Measurements from ENCODE around the gene EHMT2. TPM values are rescaled to one million over a fixed set of nuclear protein-coding genes. Genes with fewer than 3 reads are reported as not detected.
A peak's percentile ranks its signal among the peaks of the same experiment; 100 is the strongest.
"Not testable (repeated sequence)": the region's sequence is repeated elsewhere in the genome, so short reads cannot be mapped to it uniquely, and the experiment has no call there.

The EHMT2 gene
- total RNA-seq, 2 experiments from 2014 or later: 57.0 to 58.4 TPM

GRCh38 chr6:31907158-31907813, 9.8 kb upstream of the EHMT2 start:
- Mint-ChIP-seq H3K9me3 (no peaks in the 10 kb centered on the region), H3K27ac (no peak overlapping the region), H3K4me1 (peaks cover 42% of the 10 kb centered on the region), H3K27me3 (peaks cover 15% of the 10 kb centered on the region), H3K36me3 (ENCODE audit: low read depth) (no peaks in the 10 kb centered on the region), H3K4me3 (no peak overlapping the region)
- POLR2A ChIA-PET: interaction anchor here (0.9 to 1.0 kb wide), 2 partner anchors 9 to 72 kb away, joined by 3 to 4 read pairs; no protein-coding TSS in a partner anchor
- CTCF ChIA-PET: interaction anchor here (1.0 kb wide), 1 partner anchor 42 kb away, joined by 3 read pairs; no protein-coding TSS in a partner anchor
- DNase-seq: no peak

- CTCF ChIA-PET: interaction anchor here (1.0 kb wide), 1 partner anchor 43 kb away, joined by 3 read pairs; no protein-coding TSS in a partner anchor
- POLR2A ChIA-PET: interaction anchor here (1.0 kb wide), 1 partner anchor 8 kb away, joined by 4 read pairs; no protein-coding TSS in a partner anchor
- H3K27ac Mint-ChIP-seq: not testable (repeated sequence)
These were observed 9.2 kb upstream of the EHMT2 start for GRCh38 chr6:31906727-31907126.

GRCh38 chr6:31906122-31906521, 8.6 kb upstream of the EHMT2 start:
- Mint-ChIP-seq H3K27ac (no peak overlapping the region), H3K9me3 (no peaks in the 10 kb centered on the region), H3K36me3 (ENCODE audit: low read depth) (no peaks in the 10 kb centered on the region), H3K27me3 (peaks cover 16% of the 10 kb centered on the region), H3K4me3 (no peak overlapping the region), H3K4me1 (peaks cover 35% of the 10 kb centered on the region)
- POLR2A ChIA-PET: interaction anchor here (0.5 kb wide), 1 partner anchor 53 kb away, joined by 3 read pairs; no protein-coding TSS in a partner anchor
- DNase-seq: no peak
- CTCF ChIA-PET: no interaction called here

More at GRCh38 chr6:31906727-31907126, 9.2 kb upstream of the EHMT2 start:
- peaks cover 16% of the 10 kb centered on the region for H3K27me3 Mint-ChIP-seq
- not testable (repeated sequence) for H3K4me3 Mint-ChIP-seq; H3K9me3 Mint-ChIP-seq; H3K36me3 Mint-ChIP-seq (ENCODE audit: low read depth); DNase-seq
- H3K4me1 Mint-ChIP-seq: peaks cover 39% of the 10 kb centered on the region

GRCh38 chr6:31905041-31905440, 7.5 kb upstream of the EHMT2 start:
- CTCF ChIA-PET: interaction anchor here (0.6 kb wide), 1 partner anchor 34 kb away, joined by 3 read pairs; no protein-coding TSS in a partner anchor
- no peak overlapping the region for H3K27ac Mint-ChIP-seq
- H3K4me1 Mint-ChIP-seq: peaks cover 34% of the 10 kb centered on the region
- POLR2A ChIA-PET: no interaction called here
- peaks cover 16% of the 10 kb centered on the region for H3K27me3 Mint-ChIP-seq
- no peak overlapping the region for H3K4me3 Mint-ChIP-seq
- no peaks in the 10 kb centered on the region for H3K36me3 Mint-ChIP-seq (ENCODE audit: low read depth)
- H3K9me3 Mint-ChIP-seq: no peaks in the 10 kb centered on the region
- DNase-seq: no peak

- H3K27ac Mint-ChIP-seq: no peak overlapping the region
- no peaks in the 10 kb centered on the region for H3K36me3 Mint-ChIP-seq (ENCODE audit: low read depth)
- H3K4me1 Mint-ChIP-seq: peaks cover 37% of the 10 kb centered on the region
- H3K9me3 Mint-ChIP-seq: no peaks in the 10 kb centered on the region
- peaks cover 16% of the 10 kb centered on the region for H3K27me3 Mint-ChIP-seq
- no peak for DNase-seq
- ChIA-PET CTCF (interaction anchor here (1.0 kb wide), 1 partner anchor 14 kb away, joined by 3 read pairs; no protein-coding TSS in a partner anchor), POLR2A (no interaction called here)
- no peak overlapping the region for H3K4me3 Mint-ChIP-seq
These were observed 6.5 kb upstream of the EHMT2 start for GRCh38 chr6:31903957-31904356.

GRCh38 chr6:31901953-31902643, 4.6 kb upstream of the EHMT2 start, which contains the start of gene ZBTB12:
ZBTB12 (minus strand) TSS chr6:31902086; CDS start chr6:31901305, 781 bp downstream.
- Mint-ChIP-seq H3K36me3 (ENCODE audit: low read depth) (peaks cover 4% of the 10 kb centered on the region), H3K27me3 (peaks cover 16% of the 10 kb centered on the region), H3K4me1 (peaks cover 38% of the 10 kb centered on the region), H3K9me3 (no peaks in the 10 kb centered on the region), H3K4me3 (peak within 1 kb of the TSS; percentile 81), H3K27ac (peak within 1 kb of the TSS; percentile 46)
- CTCF ChIA-PET: interaction anchor here (1.7 kb wide), 1 partner anchor 50 kb away, joined by 4 read pairs; no protein-coding TSS in a partner anchor
- POLR2A ChIA-PET: interaction anchor here (0.7 to 1.2 kb wide), 3 partner anchors 12 to 247 kb away, joined by 3 read pairs; partner anchors contain the start of gene APOM
- DNase-seq: peak; percentile 86

- POLR2A ChIA-PET: interaction anchor here (1.2 kb wide), 1 partner anchor 246 kb away, joined by 3 read pairs; the partner anchor contains the start of gene APOM
- CTCF ChIA-PET: interaction anchor here (0.6 to 1.7 kb wide), 2 partner anchors 51 to 212 kb away, joined by 3 to 4 read pairs; no protein-coding TSS in a partner anchor
- peak; percentile 61 for DNase-seq
- Mint-ChIP-seq H3K27me3 (peaks cover 15% of the 10 kb centered on the region), H3K4me1 (peaks cover 40% of the 10 kb centered on the region), H3K27ac (no peak overlapping the region), H3K4me3 (peak overlapping the region; percentile 46), H3K9me3 (no peaks in the 10 kb centered on the region), H3K36me3 (ENCODE audit: low read depth) (peaks cover 4% of the 10 kb centered on the region)
These were observed 4.0 kb upstream of the EHMT2 start for GRCh38 chr6:31901415-31901952.

- Mint-ChIP-seq H3K27ac (no peak overlapping the region), H3K27me3 (peaks cover 9% of the 10 kb centered on the region), H3K9me3 (no peaks in the 10 kb centered on the region), H3K36me3 (ENCODE audit: low read depth) (peaks cover 4% of the 10 kb centered on the region), H3K4me1 (peaks cover 40% of the 10 kb centered on the region), H3K4me3 (peak overlapping the region; percentile 46)
- POLR2A ChIA-PET: no interaction called here
- DNase-seq: no peak
- CTCF ChIA-PET: interaction anchor here (0.6 to 1.7 kb wide), 2 partner anchors 51 to 211 kb away, joined by 3 to 4 read pairs; no protein-coding TSS in a partner anchor
These were observed 3.5 kb upstream of the EHMT2 start for GRCh38 chr6:31900917-31901414.

GRCh38 chr6:31899882-31900722, 2.6 kb upstream of the EHMT2 start:
- no peak overlapping the region for H3K27ac Mint-ChIP-seq
- H3K36me3 Mint-ChIP-seq (ENCODE audit: low read depth): peaks cover 8% of the 10 kb centered on the region
- no peaks in the 10 kb centered on the region for H3K9me3 Mint-ChIP-seq
- H3K27me3 Mint-ChIP-seq: peaks cover 9% of the 10 kb centered on the region
- DNase-seq: no peak
- ChIA-PET CTCF (no interaction called here), POLR2A (no interaction called here)
- peak overlapping the region; percentile 4 for H3K4me3 Mint-ChIP-seq
- peaks cover 46% of the 10 kb centered on the region for H3K4me1 Mint-ChIP-seq

- POLR2A ChIA-PET: interaction anchor here (1.3 to 2.6 kb wide), 7 partner anchors 36 to 405 kb away, joined by 4 to 22 read pairs (median 7); partner anchors contain the start of genes DXO, FKBPL, MSH5 and NELFE
- Mint-ChIP-seq H3K27me3 (peaks cover 9% of the 10 kb centered on the region), H3K27ac (no peak overlapping the region), H3K36me3 (ENCODE audit: low read depth) (peaks cover 10% of the 10 kb centered on the region), H3K9me3 (no peaks in the 10 kb centered on the region), H3K4me3 (peak overlapping the region; percentile 40), H3K4me1 (peaks cover 46% of the 10 kb centered on the region)
- CTCF ChIA-PET: interaction anchor here (0.7 to 2.3 kb wide), 4 partner anchors 22 to 152 kb away, joined by 3 to 7 read pairs (median 5); no protein-coding TSS in a partner anchor
- no peak for DNase-seq
These were observed 1.7 kb upstream of the EHMT2 start for GRCh38 chr6:31899215-31899614.

GRCh38 chr6:31898383-31899011, 999 bp upstream of the EHMT2 start:
- peaks cover 47% of the 10 kb centered on the region for H3K4me1 Mint-ChIP-seq
- H3K27me3 Mint-ChIP-seq: peaks cover 9% of the 10 kb centered on the region
- POLR2A ChIA-PET: interaction anchor here (0.8 to 2.6 kb wide), 20 partner anchors 8 to 404 kb away, joined by 3 to 22 read pairs (median 4); partner anchors contain the start of genes DDX39B, DXO, FKBPL and HSPA1B
- peaks cover 12% of the 10 kb centered on the region for H3K36me3 Mint-ChIP-seq (ENCODE audit: low read depth)
- H3K27ac Mint-ChIP-seq: peak overlapping the region; percentile 84
- peak overlapping the region; percentile 90 for H3K4me3 Mint-ChIP-seq
- CTCF ChIA-PET: interaction anchor here (0.5 to 2.3 kb wide), 16 partner anchors 15 to 306 kb away, joined by 3 to 7 read pairs (median 4); partner anchors contain the start of genes DXO, NCR3, NEU1 and SKIC2
- no peak for DNase-seq
- no peaks in the 10 kb centered on the region for H3K9me3 Mint-ChIP-seq

Measured in activated CD4-positive, alpha-beta memory T cell treated with anti-CD3 and anti-CD28 coated beads, Interleukin-2, amount 10 ng/mL, durations not matched to agents 7 days and 5 days (primary cell).